ENCODE data around the gene DDB1.
A peak's percentile ranks its signal among the peaks of the same experiment; 100 is the strongest.

Gene DDB1

GRCh38 chr11:61334434-61335354 lies 1.8 kb upstream of the DDB1 start:
- peak; percentile 38 for DNase-seq

DNA sequence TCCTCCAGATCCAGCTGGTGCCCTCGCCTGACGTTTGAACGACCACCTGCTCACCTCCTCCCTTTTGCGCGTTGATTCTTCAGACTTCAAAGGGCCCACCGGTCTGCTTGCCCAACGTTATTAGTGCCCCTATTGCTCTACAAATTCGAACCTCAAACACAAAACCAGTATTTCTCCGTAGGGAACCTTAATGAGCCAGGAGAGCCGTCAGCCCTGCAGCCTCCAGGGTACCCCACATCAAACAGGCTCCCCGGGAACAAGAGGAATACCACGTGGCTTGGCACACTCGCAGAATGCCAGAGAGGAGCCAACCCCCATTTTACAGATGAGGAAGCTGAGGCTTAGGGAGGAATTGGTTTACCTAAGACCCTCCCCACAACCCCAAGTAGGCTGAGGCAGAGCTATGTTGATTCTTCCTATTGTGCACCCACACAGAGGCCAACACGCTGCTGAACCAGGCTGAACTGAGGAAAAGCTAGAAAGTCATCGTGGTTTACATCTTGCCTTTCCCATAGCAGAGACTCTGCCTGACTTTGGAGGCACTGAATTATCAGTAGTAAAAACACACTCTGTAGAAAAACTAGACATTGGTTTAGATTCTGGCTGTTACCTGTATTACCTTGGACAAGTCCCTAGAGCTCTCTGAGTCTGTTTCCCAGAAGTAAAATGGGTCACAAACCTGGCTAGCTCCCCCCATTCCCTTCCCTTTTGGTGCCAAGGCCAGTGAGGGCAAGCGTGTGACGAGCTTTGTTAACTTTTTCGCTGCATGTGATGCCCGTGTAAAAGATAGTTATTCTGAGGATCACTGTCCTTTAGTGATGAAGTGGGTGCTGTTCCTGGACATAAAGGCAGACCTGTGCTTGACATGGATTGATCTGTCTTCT lies 887 bp upstream of the DDB1 start:
- DNase-seq, result peak; percentile 5

GRCh38 chr11:61332281-61332796 lies 566 bp downstream of the DDB1 start:
- peak; percentile 22 for DNase-seq

- no peak for DNase-seq
Observed at GRCh38 chr11:61331651-61332050, 1.3 kb downstream of the DDB1 start.

- DNase-seq, result no peak
Observed at GRCh38 chr11:61329871-61330270, 3.0 kb downstream of the DDB1 start.

- no peak for DNase-seq
Observed at GRCh38 chr11:61328351-61328750, 4.6 kb downstream of the DDB1 start.

- DNase-seq, result peak; percentile 47
Observed at GRCh38 chr11:61327669-61328071, 5.2 kb downstream of the DDB1 start.

GRCh38 chr11:61325649-61326414 lies 7.1 kb downstream of the DDB1 start:
- no peak for DNase-seq

GRCh38 chr11:61315260-61315659 lies 17.6 kb downstream of the DDB1 start:
- DNase-seq, result no peak

DNA sequence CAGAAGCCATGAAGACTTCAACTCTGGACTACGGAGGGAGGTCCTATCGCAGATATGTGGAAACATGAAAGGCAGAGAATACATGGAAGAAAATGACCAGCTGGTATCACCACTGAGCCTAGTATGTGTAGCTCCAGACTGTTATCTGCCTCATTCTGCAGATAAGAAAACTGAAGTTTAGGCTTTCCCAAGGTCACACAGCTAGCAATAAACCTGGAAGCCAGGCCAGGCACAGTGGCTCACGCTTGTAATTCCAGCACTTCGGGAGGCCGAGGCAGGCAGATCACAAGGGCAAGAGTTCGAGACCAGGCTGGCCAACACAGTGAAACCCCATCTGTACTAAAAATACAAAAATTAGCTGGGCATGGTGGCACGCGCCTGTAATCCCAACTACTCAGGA lies 22.2 kb downstream of the DDB1 start:
- no peak for DNase-seq

- DNase-seq, result no peak
Observed at GRCh38 chr11:61309739-61310138, 23.2 kb downstream of the DDB1 start.

DNA sequence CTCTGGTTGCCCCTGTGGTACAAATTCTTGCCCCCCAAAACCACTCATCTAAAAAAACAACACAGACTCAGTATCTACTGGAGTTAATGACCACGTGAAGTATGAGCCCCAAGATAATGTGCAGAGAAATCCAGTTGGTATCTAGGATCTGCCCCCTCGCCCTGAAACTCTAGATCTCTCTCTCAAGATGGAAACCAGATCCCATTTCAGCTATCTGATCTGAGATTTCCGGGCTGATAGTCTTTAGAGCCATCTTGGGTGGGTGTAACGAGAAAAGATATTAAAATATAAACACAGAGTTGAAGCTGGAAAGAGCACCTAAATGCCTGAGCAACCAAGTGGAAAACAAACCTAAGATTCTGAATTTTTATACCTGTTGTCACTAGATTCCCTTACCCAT lies 23.8 kb downstream of the DDB1 start:
- DNase-seq, result no peak

DNA sequence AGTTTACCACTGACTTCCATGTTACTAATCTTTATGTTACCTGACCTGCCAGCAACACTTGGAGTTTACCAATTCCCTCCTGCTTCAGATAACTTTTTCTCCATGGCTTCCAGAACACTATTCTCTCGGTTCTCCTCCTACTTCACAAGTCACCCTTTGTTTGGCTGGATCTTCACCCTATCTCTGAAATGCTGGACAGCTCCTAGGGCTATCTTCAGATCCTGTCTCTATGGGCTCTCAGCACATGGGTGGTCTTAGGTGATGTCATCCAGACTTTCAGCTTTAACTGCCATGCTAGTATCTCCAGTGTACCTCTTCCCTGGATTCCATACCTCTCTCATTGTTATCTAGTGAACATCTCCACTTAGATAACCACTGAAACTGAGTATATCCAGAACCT lies 25.6 kb downstream of the DDB1 start:
- DNase-seq, result no peak

DNA sequence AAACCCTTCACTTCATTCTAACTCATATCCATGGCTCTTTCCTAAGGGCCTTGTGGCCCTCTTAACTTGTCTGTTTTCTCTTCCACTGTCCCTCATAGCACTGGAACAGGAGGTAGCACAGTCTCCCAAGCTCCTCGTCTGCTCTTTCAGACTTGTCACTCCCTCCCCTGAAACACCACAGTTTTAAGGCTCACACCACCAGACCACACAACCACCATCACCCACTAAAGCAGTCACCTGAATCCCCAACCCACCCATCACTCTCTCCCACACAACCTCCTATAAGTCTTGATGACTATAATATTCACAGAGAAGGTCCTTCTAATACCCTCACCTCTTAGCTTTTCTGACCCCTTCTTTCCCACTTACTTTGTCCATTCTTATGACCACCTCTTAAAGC lies 26.7 kb downstream of the DDB1 start:
- no peak for DNase-seq

GRCh38 chr11:61305417-61305816 lies 27.5 kb downstream of the DDB1 start:
- DNase-seq, result no peak

DNA sequence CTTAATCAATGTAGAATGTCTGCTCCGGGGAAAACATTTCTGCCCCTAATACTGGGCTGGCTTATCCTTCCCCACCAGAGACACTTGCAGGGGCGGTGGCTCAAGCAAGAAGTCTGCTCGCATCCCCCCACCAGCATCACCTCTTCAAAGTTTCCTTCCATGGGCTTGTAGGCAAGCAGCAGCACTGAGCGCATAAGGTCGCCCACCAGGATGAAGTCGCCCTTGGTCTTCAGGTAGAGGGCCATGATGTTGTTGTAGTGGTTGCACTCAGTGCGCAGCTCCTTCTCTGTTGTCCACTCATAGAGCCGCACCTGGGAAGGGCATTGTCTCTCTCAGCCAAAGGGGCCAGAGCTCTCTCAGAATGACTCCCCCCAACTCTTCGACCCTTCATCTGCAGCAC lies 29.2 kb downstream of the DDB1 start:
- DNase-seq, result no peak

DNA sequence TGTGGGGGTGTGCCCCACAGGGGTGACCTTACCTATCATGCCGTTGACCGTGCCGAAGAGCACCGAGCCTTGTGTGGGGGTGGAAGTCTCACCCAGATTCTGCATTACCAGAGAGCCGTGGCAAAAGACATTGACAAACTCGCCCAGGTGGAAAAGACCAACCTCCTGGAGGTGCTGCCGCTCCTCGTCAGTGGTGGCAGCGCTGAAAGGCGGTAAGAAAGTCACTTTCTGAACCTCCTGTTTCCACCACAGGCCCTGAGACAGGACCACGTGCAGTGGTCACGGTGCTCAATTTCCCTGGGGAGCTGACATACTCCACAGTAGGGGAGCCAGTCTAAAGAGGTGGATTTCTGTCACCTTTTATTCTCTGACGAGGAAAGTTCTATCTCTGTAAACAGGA lies 30.4 kb downstream of the DDB1 start:
- DNase-seq, result no peak

GRCh38 chr11:61298663-61299244 lies 34.2 kb downstream of the DDB1 start:
- DNase-seq, result no peak

DNA sequence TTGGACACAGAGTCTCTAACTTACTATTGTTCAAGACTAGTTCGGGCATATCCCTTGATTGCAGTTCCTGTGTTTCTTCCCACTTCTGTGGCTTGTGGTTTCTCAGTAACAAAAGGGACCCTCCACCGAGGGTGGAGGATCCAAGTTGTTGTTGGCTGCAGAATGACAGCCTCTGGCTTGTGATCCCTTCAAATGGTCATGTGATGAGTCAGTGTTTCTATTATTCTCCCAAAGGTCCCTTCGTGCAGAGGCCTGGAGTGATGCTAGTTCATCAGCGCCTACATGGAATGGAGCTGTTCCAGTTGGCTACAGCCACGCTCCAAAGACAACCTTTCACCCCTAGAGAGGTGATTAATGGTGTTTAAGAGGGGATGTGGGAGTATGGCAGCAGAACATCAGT lies 35.2 kb downstream of the DDB1 start:
- DNase-seq, result peak; percentile 90

GRCh38 chr11:61297341-61297740 lies 35.6 kb downstream of the DDB1 start:
- DNase-seq, result peak; percentile 31

DNA sequence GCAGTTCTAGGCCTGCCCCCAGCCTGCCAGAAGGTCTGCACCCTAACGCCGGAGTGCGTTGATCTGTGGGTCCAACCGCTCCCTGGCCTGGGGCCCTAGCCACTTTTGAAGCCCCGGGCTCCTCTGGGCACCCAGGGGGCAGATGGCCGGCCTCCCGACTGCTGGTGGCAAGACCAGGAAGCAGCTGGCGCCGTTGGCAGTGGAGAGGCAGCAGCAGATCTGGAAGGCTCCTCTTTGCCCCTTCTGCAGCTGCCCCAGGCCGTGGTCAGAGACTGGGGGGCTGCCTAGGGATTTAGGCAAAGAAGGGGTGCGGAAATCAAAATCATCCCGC lies 37.3 kb downstream of the DDB1 start:
- DNase-seq, result no peak

DNA sequence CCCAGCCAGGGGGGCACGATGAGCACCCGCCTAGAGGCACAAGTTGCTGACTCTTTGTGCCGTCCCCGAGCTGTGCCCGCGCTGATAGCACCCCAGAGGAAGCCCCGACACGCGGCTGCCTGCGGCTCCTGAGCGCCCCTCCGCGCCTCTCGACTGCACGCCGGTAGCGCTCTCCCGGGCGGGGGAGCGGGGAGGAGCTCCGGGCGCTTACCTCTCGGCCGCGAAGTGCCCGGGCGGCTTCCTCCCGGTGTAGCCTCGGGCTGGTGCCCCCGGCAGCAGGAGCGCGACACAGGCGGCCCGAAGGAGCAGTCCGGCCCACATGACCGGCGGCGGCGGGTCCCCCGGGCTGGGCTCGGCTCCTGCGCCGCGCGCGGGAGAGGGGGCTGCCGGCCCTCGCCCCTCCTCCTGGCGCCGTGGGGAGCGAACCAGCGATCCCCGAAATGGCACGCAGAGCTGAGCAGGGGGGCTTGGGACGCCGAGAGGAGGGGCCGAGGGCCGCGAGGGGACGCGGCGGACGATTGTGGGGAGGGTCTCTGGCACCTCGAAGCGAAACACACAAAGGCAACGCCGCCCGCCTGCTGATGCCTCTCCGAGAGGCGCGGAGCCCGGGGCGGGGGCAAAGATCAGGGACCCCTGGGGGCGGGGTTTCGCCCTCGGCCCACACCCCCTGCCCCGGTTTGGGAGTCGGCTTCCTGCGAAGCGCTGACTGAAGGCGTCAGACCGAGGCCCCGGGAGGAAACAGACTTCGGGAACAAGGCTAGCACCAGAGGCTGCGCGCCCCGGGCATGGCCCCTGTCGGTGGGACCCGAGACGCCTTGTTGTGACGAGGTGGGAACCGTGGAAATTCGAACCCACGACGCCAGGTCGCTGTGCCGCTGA lies 37.9 kb downstream of the DDB1 start, which contains the start of gene VWCE:
TSS of gene VWCE (minus strand) at position 600 of the 879 bp plus-strand sequence. CDS start at position 321, 279 bp downstream.
- DNase-seq, result peak; percentile 54
